ENCODE data around the gene KIF9.

GRCh38 chr3:47225310-47225906 is 57.2 kb downstream of the KIF9 start:
- no peak for TF ChIP-seq POLR2A (IDR thresholded peaks at IDR 0.05)
- no peak for TF ChIP-seq EP300 (IDR thresholded peaks at IDR 0.05)
- no peak for TF ChIP-seq CTCF (IDR thresholded peaks at IDR 0.05)
